HG03196 (cell line): Measurements from ENCODE around the gene GINS2.

ENCODE experiments used
- ATAC-seq: cut with Tn5 transposase; IDR thresholded peaks from one replicate; pipeline ENCODE4 v1.9.1; 2021; ENCODE audit not compliant: unreplicated experiment

Gene GINS2

DNA sequence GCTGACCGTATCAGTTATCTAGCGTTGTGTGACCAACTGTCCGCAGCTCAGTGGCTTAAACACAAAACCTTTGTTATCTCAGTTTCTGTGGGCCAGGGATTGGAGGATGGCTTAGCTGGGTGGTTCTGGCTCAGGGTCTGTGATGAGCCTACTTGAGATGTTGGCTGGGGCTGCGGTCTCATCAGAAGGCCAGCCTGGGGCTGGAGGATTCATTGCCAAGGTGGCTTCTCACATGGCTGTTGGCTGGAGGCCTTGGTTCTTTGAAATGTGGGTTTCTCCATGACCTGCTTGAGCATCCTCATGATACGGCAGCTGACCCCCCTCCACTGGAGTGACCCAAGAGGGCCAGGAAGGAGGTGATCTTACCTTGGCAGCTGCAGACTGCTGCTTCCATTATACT is 58.9 kb downstream of the GINS2 start:
- no peak for ATAC-seq

DNA sequence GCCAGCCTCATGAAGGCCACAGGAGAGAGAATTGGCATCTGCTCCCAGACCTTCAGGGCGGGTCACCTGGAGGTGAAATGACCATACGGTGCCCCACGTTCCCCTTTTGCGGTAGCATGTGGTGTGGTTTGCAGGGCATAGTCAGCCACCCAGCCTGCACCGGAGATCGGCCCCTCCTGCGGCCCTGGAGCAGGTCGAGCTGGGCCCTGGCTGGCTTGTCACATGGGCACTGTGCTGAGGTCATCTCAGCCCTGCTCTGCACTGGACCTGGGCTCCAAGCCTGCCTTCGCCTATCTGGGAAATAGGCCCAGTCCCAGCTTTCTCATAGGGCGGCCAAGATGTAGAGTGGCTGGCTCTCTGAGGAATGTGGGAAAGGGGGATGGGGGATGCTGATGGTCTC is 59.4 kb downstream of the GINS2 start:
- no peak for ATAC-seq

DNA sequence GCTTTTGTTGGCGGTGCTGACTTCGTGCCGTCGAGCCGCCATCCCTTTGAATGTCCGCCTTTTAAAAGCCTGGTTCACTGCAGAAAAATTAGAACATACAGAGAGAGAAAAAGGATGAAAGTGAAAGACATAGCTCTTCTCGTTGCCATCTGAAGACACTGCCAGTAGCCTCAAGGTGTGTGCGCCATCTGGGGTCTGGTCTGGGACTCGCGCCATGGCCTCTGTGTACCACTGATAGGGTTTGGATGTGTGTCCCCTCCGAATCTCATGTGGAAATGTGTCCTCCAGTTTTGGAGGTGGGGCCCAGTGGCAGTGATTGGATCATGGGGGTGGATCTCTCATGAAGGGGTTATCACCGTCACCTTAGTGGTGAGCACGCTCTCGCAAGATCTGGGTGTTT is 60.1 kb downstream of the GINS2 start:
- ATAC-seq, result no peak

DNA sequence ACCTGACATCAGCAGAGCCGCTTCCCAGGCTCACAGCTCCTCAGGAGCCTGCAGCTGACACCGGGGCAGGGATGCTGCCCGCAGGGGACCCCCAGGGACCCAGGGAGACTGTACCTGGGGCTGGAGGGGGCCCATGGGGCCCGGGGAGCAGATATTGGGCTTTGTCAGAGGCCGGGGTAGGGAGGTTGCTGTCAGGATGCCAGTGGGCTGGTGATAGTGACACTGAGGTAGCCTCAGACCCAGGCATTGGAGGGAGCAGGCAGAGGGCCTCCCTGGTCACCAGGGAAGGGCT is 60.5 kb downstream of the GINS2 start:
- no peak for ATAC-seq

DNA sequence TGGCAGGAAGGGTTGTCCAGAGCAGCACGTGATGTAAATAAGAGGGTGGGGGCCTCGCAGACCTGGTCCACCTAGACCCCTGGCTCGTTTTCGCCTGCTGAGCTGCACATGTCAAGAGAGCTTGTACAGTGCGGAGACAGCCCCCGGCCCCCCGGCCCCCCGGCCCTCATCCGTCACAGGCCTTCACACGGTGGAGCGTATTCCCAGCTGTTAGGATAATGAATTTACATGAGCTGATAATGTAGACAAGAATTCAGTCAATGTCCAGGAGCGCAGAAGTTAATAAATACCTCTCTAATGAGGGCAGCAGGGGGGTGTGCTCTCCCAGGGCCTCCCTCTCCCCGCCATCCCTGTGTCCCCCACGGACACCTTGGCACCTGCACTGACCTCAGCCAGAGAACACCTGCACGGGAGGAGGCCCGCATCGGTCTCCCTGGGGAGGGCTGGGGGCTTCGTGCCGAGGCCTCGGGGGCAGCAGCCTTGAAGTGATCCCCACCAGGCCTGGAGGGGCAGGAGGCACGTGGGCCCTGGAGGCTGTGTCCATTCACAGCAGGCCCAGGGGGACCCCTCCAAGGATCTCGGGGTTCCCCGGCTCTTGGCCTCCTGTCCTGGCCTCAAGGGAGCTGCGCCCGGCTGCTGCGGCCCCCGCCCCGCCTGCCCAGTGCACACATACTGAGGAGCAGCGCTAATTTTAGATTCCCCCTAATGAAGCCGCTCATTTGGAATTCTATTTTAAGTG is 61.1 kb downstream of the GINS2 start:
- ATAC-seq, result no peak

DNA sequence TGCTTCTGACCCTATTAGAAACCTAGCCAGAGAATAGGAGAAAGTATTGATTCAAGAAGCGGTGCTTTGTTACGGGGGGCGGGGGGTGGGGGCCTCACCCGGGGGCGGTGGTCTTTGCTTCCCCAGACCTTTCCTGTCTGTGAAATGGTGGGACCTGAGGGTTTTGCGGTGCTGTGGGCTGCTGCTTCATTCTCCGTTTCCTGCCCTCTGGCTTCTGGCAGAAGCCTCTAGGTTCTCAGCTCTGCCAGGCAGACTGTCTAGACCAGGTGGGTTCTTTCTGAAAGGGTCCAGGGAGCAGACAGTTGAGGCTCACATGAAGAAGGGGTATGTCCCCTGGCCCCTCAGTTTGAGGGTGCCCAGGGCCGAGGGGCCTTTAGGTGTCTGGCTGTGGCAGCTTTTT is 61.7 kb downstream of the GINS2 start:
- ATAC-seq, result no peak
